ENCODE data around the gene IDS. TPM values are rescaled to one million over a fixed set of nuclear protein-coding genes. Genes with fewer than 3 reads are reported as not detected.

IDS gene
- total and polyA plus RNA-seq, 2 of the 8 experiments (the other 6 are each of a cell fraction or from before 2014, with no cell fraction given): 19.9 to 20.7 TPM

DNA sequence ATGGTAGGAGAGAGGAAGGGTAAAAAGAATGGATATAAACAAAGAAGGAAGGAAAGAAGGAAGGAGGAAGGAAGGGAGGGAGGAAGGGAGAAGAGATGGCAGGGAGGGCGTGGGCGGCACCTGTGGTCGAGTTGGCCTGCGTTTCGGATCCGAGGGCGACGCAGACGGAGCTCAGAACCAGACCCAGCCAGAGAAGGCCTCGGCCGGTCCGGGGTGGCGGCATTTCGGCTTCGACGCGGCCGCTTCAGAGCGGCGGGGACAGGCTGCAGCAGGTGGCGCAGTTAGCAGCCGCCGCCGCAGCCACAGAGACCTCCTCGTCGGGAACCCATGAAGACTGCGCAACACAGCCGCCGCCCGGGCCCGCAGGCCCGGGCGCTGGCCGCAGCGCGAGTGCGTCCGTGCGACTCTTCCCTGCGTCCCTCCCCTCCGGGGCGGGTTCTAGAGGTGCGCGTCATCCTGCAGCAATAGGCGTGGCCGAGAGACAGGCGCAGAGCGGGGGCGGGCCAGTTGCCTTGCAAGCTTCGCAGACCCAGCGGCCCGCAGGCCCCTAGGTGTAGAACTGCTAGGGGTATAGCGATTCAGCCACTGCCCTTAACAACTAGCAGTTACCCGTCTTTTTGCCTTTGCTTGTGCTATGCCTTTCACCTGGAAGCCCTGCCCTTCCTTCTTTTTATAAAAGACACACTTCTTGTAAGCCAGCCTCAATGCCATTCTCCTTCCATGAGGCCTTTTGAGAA is at the start of gene IDS (continued):
- TF ChIP-seq, protein P1, sequence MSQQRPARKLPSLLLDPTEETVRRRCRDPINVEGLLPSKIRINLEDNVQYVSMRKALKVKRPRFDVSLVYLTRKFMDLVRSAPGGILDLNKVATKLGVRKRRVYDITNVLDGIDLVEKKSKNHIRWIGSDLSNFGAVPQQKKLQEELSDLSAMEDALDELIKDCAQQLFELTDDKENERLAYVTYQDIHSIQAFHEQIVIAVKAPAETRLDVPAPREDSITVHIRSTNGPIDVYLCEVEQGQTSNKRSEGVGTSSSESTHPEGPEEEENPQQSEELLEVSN (IDR thresholded peaks at IDR 0.05): peak; percentile 66
- TF ChIP-seq GTF2F1 (IDR thresholded peaks at IDR 0.05; ENCODE audit: borderline replicate concordance, low read depth, low read length) (no peak), SP1 (IDR thresholded peaks at IDR 0.05; ENCODE audit: low read depth, low read length) (no peak), SIRT6 (IDR thresholded peaks at IDR 0.05; ENCODE audit: low read length) (no peak), MAFK (IDR thresholded peaks at IDR 0.05; ENCODE audit: low read depth, low read length) (no peak), CBX8 (IDR thresholded peaks at IDR 0.05; ENCODE audit: borderline replicate concordance, low read depth, low read length) (no peak), RNF2 (IDR thresholded peaks at IDR 0.05; ENCODE audit: borderline replicate concordance, low read depth, low read length, missing control alignments, poor library complexity, severe bottlenecking) (no peak), GABPA (IDR thresholded peaks at IDR 0.05; ENCODE audit: borderline replicate concordance, insufficient read depth, low read length) (no peak), ASH2L (IDR thresholded peaks at IDR 0.05; ENCODE audit: low read length) (peak; percentile 32), RAD21 (IDR thresholded peaks at IDR 0.05 in 1 of 2, conservative IDR thresholded peaks at IDR 0.05 in 1 of 2; ENCODE audit: low read depth in 2 of 2, low read length in 2 of 2) (no peak), FOSL1 (IDR thresholded peaks at IDR 0.05; ENCODE audit: insufficient read depth, low read depth, low read length) (no peak), JUN (IDR thresholded peaks at IDR 0.05; ENCODE audit: low read depth, low read length) (no peak), ZNF274 (IDR thresholded peaks at IDR 0.05; ENCODE audit: borderline replicate concordance, extremely low read depth, low read length) (no peak), CEBPB (IDR thresholded peaks at IDR 0.05; ENCODE audit: low read depth, low read length) (peak; percentile 27; the same call in 1 of the 2 replicates), SAP30 (IDR thresholded peaks at IDR 0.05; ENCODE audit: insufficient read depth, insufficient replicate concordance, low read length) (no peak), CBX5 (IDR thresholded peaks at IDR 0.05; ENCODE audit: low read depth, low read length) (no peak), POLR2A (IDR thresholded peaks at IDR 0.05; ENCODE audit: control extremely low read depth in 1 of 2, low read depth in 2 of 2, low read length in 2 of 2) (peak; percentile 48 to 82), RXRA (IDR thresholded peaks at IDR 0.05; ENCODE audit: insufficient read depth, low read depth, low read length) (no peak)
- TF ChIP-seq, protein P2, sequence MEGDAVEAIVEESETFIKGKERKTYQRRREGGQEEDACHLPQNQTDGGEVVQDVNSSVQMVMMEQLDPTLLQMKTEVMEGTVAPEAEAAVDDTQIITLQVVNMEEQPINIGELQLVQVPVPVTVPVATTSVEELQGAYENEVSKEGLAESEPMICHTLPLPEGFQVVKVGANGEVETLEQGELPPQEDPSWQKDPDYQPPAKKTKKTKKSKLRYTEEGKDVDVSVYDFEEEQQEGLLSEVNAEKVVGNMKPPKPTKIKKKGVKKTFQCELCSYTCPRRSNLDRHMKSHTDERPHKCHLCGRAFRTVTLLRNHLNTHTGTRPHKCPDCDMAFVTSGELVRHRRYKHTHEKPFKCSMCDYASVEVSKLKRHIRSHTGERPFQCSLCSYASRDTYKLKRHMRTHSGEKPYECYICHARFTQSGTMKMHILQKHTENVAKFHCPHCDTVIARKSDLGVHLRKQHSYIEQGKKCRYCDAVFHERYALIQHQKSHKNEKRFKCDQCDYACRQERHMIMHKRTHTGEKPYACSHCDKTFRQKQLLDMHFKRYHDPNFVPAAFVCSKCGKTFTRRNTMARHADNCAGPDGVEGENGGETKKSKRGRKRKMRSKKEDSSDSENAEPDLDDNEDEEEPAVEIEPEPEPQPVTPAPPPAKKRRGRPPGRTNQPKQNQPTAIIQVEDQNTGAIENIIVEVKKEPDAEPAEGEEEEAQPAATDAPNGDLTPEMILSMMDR (IDR thresholded peaks at IDR 0.05; ENCODE audit: control extremely low read depth in 1 of 3, insufficient read depth in 1 of 3, low read depth in 1 of 3, low read length in 3 of 3): no peak
- TF ChIP-seq, protein P3, sequence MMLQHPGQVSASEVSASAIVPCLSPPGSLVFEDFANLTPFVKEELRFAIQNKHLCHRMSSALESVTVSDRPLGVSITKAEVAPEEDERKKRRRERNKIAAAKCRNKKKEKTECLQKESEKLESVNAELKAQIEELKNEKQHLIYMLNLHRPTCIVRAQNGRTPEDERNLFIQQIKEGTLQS (IDR thresholded peaks at IDR 0.05; ENCODE audit: insufficient read depth, low read depth, low read length): no peak

Data from H1 (cell line).